GM20431 (cell line): Measurements from ENCODE around the gene ZNF736.
"Not testable (repeated sequence)": the region's sequence is repeated elsewhere in the genome, so short reads cannot be mapped to it uniquely, and the experiment has no call there.

Experiments used
- in situ Hi-C: fragments of 300-500 bp; cut with MseI, MboI; formaldehyde crosslinking; loops from one replicate; pipeline ENCODE4 v1.15.0; 2020; ENCODE audit warnings: low sequenced_read_pairs; ENCODE audit not compliant: unreplicated experiment

ZNF736 gene

DNA sequence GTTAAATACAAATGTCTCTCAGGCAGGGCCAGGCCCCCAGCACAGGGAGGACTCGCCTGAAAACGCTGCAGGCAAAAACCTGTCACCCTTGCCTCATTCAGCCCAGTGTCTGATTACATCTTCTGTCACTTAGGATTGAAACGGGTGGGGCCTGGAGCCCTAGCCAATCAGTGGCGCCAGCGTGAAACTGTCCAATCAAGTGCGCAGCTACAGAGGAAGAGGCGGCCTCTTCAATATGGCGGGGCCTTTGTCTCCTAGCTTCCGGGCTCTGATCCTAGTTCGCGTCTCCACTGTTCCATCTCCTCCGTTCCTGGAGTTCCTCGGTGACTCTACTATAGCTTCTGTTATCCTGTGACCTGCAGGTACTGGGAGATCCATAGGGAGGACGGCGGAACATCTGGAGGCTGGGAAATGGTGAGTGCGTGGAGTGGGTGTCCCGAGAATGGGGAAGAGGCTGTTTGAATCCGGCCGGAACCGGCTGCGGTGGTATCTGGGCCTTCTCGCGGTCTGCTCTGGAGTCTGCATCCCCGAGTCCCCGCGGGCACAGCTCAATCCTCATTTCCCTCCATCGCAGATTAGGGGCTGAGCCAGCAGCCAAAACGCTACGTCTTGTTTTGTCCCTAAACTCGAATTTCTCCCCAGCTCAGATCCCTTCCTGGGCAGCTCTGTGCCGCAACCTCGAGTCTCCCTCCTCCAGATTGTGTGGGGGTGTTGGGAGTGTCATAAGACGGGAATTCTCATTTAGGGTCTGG lies at the start of gene ZNF736:
Gene ZNF736 (plus strand): TSS at position 222 of the 752 bp plus-strand sequence. CDS start 190 bp downstream, at position 412.
- in situ Hi-C loops = no loop called here

DNA sequence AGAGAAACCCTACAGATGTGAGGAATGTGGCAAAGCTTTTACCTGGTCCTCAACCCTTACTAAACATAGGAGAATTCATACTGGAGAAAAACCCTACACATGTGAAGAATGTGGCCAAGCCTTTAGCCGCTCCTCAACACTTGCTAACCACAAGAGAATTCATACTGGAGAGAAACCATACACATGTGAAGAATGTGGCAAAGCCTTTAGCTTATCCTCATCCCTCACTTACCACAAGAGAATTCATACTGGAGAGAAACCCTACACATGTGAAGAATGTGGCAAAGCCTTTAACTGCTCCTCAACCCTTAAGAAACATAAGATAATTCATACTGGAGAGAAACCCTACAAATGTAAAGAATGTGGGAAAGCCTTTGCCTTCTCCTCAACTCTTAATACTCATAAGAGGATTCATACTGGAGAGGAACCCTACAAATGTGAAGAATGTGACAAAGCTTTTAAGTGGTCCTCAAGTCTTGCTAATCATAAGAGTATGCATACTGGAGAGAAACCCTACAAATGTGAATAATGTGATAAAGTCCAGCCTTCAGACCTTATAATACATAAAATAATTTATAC lies 47.3 kb upstream of the ZNF736 start:
- in situ Hi-C loops = no loop called here

DNA sequence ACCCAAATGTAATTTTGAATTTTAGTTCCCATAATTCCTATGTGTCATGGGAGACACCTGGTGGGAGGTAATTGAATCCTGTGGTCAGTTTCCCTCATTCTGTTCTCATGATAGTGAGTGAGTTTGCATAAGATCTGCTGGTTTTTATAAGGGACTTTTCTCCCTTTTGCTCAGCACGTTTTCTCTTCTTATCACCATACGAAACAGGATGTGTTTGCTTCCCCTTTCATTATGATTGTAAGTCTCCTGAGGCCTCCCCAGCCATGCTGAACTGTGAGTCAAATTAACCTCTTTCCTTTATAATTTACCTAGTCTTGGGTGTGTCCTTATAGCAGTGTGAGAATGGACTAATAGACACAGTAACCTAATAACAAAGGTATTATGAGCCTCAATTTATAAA lies 36.1 kb upstream of the ZNF736 start:
- in situ Hi-C loops = no loop called here

DNA sequence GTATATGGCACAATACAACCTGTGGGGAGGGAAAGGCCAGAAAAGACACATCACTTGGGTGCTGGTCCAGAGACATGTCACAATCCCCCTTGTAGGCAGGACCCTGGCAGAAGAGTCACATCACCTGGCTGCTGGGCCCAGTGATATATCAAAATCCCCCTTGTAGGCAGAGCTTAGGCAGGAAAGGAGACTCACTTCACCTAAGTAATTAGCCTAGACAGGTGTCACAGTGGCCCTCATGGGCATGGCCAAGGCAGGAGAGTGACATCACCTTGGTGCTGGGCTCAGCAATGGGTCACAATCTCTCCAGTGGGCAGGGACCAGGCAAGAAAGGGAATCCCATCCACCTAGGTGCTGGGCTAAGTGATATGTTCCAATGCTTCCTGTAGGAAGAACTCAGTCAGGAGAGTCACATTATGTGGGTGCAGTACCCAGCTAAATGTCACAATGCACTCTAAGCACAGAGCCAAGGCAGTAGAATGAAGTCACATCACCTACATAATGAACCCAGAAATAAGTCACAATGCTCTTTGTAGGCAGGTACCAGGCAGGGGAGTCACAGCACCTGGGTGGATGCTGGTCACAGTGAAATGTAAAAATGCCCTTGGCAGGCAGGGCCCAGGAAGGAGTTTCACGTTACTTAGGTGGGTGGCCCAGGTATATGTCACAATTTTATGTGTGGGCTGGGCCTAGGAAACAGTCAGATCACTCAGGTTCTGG lies 18.9 kb upstream of the ZNF736 start:
- in situ Hi-C loops = no loop called here

DNA sequence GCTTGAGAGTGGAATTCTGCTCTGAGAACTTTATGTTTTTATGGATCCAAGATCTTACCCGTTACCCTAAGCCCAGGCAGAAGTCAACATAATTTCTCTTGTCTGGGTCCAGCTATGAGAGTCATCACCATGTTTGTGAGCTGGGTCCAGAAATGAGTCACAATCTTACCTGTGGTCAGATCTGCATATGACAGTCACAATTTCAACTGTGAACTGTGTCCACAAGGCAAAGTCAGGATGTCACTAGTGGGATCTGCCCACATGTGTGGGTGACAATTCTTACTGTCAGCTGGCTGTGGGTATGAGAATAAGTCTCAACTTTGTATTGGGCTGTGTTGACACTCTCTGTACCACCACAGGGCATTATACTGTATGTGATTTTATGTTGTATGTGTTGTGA lies 16.3 kb upstream of the ZNF736 start:
- in situ Hi-C loops = not testable (repeated sequence)

DNA sequence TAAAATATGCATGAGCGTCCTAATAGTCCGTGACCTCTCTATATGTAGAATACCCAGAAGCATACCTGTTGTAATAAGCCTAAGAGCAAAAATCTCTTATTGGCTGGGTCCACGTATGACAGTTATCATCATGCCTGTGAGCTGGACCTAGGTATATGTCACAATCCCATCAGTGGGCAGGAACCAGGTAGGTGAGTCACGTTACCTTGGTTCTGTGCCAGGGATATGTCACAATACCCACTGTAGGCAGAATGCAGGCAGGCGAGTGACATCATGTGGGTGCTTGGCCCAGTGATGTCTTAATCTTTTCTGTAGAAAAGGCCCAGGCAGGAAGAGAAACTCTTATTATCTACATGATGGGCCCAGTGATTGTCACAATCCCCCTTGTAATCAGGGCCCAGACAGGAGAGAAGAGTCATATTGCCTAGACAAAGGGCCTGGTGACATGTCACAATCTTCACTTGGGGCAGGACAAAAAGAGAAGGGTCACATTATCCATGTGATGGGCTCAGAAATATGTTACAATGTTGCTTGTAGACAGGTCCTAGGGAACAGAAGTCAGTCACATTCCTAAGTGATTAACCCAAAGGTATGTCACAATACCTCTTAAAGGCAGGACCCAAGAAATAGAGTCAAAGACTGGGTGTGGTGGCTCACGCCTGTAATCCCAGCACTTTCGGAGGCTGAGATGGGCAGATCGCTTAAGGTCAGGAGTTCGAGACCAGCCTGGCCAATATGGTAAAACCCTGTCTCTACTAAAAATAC lies 12.9 kb upstream of the ZNF736 start:
- in situ Hi-C loops = no loop called here

DNA sequence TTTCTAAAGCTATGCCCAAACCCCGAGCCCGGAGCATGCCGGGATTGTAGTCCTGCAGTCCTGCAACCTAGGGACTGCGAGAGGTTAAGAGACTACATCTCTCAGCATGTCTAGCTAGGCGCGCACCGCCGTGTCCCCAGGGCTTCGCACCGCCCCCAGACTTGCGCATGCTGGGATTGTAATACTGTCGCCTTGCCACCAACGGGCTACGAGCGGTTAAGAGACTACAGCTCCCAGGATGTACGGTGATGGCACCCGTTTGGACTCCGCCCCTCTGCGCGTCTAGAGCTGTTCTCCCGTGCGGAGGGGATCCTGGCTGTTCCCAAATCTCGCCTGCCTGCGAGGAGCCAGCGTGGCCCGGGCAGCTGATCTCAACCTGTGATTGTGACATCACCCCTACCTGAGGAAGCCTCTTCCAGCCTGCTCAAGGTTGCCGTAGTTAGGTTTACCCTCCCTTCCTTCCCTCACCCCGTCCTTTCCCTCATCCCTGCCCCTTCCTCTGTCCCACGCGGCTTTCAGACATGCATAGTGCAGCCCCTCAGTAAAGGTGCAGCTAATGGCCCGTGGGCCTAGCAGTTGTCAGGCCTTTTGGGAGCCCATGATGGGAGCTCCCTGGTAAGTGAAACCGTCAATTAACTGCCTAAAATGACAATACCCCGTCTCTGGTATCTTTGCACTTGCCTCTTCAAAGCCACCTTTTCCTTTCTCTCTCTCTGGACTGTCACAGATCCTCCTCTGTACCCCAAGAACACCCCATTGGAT lies 6.3 kb upstream of the ZNF736 start:
- in situ Hi-C loops = no loop called here

DNA sequence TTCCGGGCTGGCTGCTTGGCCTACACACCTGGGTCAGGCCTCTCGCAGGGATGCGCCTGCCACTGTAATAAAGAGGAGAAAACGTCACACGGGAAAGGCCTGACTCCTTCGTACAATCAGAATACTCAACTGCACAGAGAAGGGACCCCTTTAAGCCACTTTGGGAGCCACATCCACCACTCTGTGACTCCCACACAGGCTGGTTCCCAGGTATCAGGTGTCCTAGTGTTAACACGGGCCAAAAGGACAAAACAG lies 5.8 kb upstream of the ZNF736 start:
- in situ Hi-C loops = no loop called here

DNA sequence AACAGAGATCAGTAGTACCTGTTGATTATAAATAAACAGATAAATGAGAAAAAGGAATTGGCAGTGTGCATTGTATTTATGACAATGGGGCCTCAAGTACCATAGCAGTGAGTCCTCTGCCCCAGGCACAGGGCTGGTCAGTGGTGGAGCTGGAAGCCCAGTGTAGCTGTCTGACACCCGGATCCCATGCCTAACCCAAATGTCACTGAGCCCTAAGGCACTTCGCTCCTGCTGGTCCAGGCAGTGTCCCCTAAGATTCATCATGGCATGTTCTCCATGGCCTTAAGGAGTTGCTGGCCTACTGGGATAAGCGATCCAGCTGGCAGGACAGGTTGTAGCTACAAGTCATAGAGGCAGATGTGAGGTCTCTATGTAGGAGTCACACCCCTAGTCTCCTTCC lies 3.3 kb upstream of the ZNF736 start:
- in situ Hi-C loops = no loop called here

DNA sequence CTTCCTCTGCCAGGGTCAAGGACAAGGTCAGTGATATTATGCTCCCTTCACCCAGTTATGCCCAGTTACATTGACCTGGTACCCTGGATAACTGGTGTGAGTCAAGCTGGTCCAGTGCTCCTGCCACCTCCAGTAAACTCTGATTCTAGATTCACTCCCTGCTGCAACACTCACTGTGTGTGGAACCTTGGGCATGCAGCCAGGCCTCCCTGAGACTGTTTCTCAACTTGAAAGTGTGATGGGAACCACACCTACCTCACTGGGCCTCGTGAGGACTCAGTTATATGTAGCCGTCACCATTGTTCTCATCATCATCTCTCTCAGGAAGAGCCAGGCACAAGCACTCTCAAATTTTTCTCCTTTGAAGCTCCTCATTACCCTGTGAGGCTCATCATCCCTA lies 935 bp upstream of the ZNF736 start:
- in situ Hi-C loops = no loop called here

DNA sequence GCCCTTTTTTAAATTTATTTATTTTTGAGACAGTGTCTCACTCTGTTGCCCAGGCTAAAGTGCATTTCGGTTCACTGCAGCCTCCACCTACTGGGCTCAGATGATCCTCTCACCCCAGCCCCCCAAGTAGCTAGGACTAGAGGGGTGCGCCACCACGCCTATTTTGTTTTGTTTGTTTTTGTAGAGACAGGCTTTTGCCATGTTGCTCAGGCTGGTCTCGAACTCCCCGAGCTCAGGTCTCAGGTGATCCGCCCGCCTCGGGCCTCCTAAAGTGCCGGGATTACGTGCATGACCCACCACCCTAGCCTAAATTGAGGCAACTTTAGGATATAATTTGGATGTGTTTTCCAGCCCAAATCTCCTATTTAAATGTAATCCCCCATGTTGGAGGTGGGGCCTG lies 805 bp downstream of the ZNF736 start:
- in situ Hi-C loops = no loop called here

DNA sequence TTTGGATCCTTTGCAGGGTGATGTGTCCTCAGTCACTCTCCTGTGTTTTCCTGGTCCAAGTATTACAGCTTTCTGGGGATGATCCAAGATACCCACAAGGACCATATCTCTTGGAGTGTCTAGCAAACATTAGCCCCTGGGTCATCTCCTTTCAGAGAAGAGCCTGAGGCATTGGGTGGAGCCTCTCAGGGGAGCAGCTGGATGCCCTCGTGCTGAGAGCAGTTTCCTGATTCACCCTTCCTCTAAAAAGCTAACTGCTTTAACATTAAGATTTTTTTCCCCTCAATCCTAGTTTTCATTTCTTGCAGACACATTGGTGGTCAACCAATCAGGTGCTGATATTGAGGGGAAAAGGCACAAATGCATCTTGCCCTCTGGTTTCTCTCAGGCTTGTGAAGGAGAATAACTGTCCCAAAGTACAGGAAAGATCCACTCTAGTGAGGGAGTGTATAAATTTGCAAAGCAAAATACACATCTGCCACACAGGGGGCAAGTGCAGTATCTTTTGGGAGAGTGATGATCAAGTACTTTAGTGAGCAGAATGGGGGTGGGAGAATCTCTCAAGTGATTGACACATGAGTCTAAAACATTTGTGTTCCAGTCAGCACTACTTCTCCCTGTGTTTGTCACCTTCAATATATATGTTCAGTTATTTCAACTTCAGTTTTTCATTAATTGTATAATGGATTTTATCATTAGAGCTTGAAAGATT lies 2.4 kb downstream of the ZNF736 start:
- in situ Hi-C loops = not testable (repeated sequence)

DNA sequence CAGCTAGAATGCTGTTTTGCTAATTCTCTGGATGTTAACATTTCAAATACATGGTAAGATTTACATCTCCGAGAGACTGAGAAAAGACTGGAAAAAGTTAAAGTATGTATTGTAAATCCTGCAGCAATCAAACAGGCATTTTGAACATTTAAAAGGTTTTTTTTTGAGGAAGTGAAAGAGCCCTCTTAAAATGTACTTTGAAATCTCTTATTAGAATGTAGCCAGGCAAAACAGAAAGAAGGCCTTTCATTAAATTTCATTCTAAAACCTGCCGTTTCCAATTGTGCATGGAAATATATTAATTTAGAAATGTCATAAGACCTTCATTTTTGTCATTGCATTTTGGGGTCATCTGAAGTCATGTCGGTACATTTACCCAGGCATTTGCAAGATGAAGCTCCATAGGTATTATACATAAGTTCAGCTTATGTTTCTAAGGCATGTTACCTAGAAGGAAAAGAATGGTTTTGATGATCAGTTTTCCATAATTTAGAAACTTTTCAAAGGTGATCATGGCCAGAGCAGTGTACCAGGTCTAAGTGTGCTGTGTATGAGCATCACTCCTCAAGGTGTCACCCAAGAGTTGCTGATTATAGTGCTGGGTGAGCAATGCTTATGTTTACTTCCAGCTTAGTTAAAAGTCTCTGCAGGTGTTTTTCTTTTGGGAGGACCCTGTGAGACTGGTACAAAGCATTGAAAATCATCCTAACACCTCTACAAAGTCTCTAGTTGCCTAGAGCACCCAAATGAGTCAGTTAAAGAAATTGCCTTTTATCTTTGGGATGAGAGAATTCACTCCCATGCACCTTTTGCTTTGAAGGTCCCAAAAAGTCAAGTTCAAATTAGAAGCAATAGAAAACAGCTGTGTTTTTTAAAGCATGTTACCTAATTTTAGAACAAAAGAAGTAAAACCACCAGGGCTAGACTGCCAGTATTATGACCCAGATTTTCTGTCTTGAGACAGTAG lies 7.1 kb downstream of the ZNF736 start:
- in situ Hi-C loops = no loop called here

DNA sequence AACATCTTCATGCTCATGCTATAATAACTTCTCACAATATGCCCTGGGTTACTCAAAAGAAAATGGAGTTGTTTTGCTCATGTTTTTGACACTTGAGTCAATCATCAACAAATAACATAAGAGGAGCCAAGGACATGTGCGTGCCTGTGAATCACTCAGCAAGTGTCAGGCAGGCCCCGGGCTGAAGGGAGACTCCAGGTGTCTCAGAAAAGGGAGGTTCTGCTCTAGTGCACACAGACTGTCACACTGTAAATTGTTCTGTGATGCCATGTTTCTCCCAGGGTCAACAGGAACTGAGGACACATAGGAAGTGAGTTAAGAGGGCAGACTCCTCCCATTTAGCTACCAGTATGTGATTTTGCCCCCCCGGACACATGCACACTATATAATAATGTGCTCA lies 10.4 kb downstream of the ZNF736 start:
- in situ Hi-C loops = not testable (repeated sequence)

DNA sequence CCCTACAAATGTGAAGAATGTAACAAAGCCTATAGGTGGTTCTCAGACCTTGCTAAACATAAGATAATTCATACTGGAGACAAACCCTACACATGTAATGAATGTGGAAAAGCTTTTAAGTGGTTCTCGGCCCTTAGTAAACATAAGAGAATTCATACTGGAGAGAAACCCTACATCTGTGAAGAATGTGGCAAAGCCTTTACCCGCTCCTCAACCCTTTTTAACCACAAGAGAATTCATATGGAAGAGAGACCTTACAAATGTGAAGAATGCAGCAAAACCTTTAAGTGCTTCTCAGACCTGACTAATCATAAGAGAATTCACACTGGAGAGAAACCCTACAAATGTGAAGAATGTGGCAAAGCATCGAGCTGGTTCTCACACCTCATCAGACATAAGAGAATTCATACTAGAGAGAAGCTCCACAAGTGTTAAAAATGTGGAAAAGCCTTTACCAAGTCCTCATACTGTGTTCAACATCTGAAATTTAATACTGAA lies 35.0 kb downstream of the ZNF736 start:
- in situ Hi-C loops = not testable (repeated sequence)

DNA sequence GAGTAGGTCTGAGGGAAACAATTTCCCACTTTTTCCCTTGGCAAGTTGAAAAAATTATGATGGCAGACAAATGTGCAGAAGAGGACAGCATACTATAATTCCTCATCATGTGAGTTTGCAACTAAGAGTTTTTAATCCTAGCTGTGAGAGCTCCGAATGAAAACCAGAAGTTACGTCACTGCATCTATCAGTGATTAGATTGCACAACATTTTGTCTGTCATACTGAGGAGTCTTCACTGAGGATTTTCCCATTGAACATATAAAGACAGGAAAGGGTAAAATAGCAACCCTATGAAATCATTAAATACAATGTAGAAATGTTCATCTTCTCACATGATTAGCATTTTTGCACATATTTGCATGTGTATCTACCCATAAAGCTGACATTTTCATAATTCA lies 45.8 kb downstream of the ZNF736 start:
- in situ Hi-C loops = no loop called here

DNA sequence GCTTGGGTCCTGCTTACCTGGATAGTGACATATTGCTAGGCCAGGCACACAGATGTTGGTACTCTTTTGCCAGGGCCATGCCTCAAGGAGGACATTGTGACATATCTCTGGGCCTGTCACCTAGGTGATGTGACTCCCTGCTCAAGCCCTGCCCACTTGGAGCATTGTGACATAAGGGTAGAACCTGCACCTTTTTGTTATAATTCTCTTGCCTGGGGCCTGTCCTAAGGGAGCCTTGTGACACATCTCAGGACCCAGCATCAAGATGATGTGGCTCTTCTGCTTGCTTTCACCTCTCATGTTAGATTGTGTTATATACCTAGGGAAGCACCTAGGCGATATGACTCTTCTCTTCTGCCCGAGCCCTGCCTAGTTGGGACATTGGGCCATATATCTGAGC lies 57.4 kb downstream of the ZNF736 start:
- in situ Hi-C loops = no loop called here

DNA sequence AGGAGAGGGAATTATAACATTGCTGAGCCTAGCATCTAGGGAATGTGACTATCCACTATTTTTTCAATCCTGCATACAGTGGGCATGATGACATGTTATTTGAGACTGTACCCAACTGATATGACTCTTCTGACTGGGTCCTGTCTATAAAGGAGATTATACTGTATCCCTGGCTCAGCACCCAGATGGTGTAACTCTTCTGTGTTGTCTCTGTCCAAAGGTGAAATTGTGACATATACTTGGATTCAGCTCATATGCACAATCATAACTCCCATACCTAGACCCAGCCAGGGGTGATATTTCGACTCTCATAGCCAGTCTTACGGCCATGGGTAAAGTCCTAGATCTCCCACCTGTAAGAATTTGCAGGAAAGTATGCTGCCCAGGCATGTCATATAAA lies 59.3 kb downstream of the ZNF736 start:
- in situ Hi-C loops = no loop called here
